ENCODE measurements around the gene ANKRD55. TPM values are rescaled to one million over a fixed set of nuclear protein-coding genes. Genes with fewer than 3 reads are reported as not detected.

The ANKRD55 gene
- total and polyA plus RNA-seq, 9 of the 15 experiments (the other 6 are each of a cell fraction or from before 2014, with no cell fraction given) = 3.4 to 10.6 (median 6.5) TPM

DNA sequence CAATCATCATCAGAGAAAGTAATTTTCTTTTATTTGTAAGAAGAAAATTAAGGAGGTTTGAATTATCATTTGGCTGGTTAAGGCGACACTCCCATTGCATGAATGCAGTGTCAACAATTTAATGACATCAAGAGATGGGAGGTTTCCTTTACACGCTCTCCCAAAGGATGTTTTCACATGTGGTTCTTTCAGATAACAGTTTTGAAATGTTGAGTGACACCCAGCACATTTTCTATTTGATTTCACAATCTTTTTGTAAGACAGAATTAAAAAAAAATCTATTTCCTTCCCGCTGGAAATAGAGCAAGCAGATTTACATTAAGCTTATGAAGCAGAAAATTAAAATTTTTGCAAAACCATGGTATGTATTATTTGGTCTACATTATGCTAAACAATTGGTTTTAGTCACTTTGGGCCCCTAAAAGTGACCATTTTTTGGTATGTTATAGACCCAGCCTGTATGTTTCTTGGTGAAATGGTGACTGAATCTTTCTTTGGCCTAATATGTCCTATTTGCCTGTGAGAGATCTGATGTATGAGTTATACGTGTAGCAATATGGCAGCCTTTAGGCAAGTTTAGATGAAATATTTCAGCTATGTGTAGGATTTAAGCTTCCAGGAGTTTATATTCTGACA is 18.9 kb upstream of the ANKRD55 start (continued):
- TF ChIP-seq MNT (conservative IDR thresholded peaks at IDR 0.05) (peak; percentile 70 to 79), KAT8 (IDR thresholded peaks at IDR 0.05; ENCODE audit: low read depth) (no peak), SRSF1 (IDR thresholded peaks at IDR 0.05; ENCODE audit: low read depth, low read length) (no peak), POLR2H (tag; IDR thresholded peaks at IDR 0.05; ENCODE audit: low read depth) (peak; percentile 51; the same call in 1 of the 2 replicates), SMARCA5 (IDR thresholded peaks at IDR 0.05) (no peak), TAL1 (IDR thresholded peaks at IDR 0.05) (peak; percentile 91), ELF2 (CRISPR knock-in tag; IDR thresholded peaks at IDR 0.05) (no peak), HES1 (IDR thresholded peaks at IDR 0.05; ENCODE audit: low read depth) (peak; percentile 91), MAFK (IDR thresholded peaks at IDR 0.05; ENCODE audit: low read length) (peak; percentile 71), PML (IDR thresholded peaks at IDR 0.05; ENCODE audit: low read length) (peak; percentile 84), SREBF1 (IDR thresholded peaks at IDR 0.05; ENCODE audit: borderline replicate concordance, low read depth, low read length) (no peak), GATAD2A (IDR thresholded peaks at IDR 0.05) (no peak), HDAC1 (IDR thresholded peaks at IDR 0.05) (no peak), TCF3 (CRISPR knock-in tag; IDR thresholded peaks at IDR 0.05) (peak; percentile 93), SNRNP70 (optimal IDR thresholded peaks at IDR 0.05; ENCODE audit: low read depth, low read length) (no peak), ZNF766 (CRISPR knock-in tag; conservative IDR thresholded peaks at IDR 0.05) (peak; percentile 97), CAMTA2 (CRISPR knock-in tag; conservative IDR thresholded peaks at IDR 0.05) (no peak), PHB2 (IDR thresholded peaks at IDR 0.05; ENCODE audit: low read depth) (peak; percentile 52; the same call in 1 of the 2 replicates), ZFPM2 (CRISPR knock-in tag; IDR thresholded peaks at IDR 0.05) (no peak), KDM1A (IDR thresholded peaks at IDR 0.05) (peak; percentile 65; a peak in 3 of 4 replicates), AFF1 (IDR thresholded peaks at IDR 0.05; ENCODE audit: low read depth in 1 of 2, partially characterized antibody in 2 of 2) (no peak), POLR2AphosphoS5 (IDR thresholded peaks at IDR 0.05; ENCODE audit: control insufficient read depth, insufficient read depth, low read depth, low read length) (peak; percentile 64; the same call in 1 of the 2 replicates), NEUROD1 (IDR thresholded peaks at IDR 0.05; ENCODE audit: borderline replicate concordance, low read depth, low read length, partially characterized antibody) (peak; percentile 81)
- TF ChIP-seq, protein P1, sequence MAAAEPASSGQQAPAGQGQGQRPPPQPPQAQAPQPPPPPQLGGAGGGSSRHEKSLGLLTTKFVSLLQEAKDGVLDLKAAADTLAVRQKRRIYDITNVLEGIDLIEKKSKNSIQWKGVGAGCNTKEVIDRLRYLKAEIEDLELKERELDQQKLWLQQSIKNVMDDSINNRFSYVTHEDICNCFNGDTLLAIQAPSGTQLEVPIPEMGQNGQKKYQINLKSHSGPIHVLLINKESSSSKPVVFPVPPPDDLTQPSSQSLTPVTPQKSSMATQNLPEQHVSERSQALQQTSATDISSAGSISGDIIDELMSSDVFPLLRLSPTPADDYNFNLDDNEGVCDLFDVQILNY (CRISPR knock-in tag; IDR thresholded peaks at IDR 0.05) = no peak

Data from K562 (cell line).